Cardiac fibroblast (primary cell): Measurements from ENCODE around the gene SHFL.

ENCODE experiments used
- DNase-seq, 2 donors: peaks; one replicate each; pipeline versions ENCODE4 v3.0.0 to v3.0.0-alpha.2; 2010; ENCODE audit warnings: low read depth in 2 of 2
- H3K4me3 ChIP-seq, 2 donors: replicated peaks in 1 of 2; 1 replicate in 1 of 2; 2 replicates in 1 of 2; pipeline ENCODE4 v1.5.1; 2011; ENCODE audit warnings: low read depth in 2 of 2, low read length in 2 of 2, mild to moderate bottlenecking in 2 of 2, moderate library complexity in 1 of 2
- TF ChIP-seq, protein P1 (sequence below): IDR thresholded peaks from one replicate; pipeline ENCODE4 v1.5.1; 2011; ENCODE audit warnings: low read depth, mild to moderate bottlenecking, low read length, inconsistent platforms

Gene SHFL

DNA sequence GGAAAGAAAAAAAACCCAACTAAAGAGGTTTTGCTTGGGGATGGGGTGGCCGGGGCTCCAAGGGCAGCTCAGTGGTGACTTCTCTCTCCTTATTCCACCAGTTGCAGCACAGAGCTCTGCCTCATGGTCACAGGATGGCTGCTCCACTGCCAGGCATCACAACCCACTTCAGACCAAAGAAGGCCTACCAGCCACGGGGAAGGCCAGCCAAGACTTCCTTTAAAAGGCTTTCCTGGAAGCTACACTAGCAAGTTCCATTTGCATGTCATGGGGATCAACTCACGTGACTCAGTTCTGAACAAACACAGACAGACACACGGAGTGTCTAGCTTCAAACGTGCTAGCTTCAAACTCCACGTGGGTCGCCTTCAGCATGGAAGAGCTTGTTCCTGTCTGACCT lies 46.8 kb downstream of the SHFL start:
- TF ChIP-seq, protein P1, sequence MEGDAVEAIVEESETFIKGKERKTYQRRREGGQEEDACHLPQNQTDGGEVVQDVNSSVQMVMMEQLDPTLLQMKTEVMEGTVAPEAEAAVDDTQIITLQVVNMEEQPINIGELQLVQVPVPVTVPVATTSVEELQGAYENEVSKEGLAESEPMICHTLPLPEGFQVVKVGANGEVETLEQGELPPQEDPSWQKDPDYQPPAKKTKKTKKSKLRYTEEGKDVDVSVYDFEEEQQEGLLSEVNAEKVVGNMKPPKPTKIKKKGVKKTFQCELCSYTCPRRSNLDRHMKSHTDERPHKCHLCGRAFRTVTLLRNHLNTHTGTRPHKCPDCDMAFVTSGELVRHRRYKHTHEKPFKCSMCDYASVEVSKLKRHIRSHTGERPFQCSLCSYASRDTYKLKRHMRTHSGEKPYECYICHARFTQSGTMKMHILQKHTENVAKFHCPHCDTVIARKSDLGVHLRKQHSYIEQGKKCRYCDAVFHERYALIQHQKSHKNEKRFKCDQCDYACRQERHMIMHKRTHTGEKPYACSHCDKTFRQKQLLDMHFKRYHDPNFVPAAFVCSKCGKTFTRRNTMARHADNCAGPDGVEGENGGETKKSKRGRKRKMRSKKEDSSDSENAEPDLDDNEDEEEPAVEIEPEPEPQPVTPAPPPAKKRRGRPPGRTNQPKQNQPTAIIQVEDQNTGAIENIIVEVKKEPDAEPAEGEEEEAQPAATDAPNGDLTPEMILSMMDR = no peak
- H3K4me3 ChIP-seq = no peak overlapping the region
- no peak for DNase-seq

DNA sequence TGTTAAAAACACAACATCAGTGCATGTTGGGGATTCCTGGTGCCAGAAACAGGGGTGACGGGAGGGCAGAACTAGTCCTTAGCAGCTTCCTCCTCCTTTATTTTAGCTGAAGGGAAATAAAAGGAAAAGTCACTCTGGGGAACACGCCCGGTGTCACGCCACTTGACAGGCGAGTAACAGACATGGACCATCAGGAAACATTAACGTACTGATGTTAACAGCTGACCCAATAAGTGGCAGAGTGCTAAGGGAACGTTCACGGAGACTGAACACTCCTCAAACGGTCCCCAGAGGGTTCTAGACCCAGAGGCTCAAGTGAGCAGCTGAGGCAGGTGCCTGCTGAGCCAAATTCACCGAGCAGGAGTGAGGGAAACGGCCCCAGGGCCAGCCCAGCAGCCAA lies 47.5 kb downstream of the SHFL start:
- no peak overlapping the region for H3K4me3 ChIP-seq
- DNase-seq = no peak
- TF ChIP-seq, protein P1 = no peak

DNA sequence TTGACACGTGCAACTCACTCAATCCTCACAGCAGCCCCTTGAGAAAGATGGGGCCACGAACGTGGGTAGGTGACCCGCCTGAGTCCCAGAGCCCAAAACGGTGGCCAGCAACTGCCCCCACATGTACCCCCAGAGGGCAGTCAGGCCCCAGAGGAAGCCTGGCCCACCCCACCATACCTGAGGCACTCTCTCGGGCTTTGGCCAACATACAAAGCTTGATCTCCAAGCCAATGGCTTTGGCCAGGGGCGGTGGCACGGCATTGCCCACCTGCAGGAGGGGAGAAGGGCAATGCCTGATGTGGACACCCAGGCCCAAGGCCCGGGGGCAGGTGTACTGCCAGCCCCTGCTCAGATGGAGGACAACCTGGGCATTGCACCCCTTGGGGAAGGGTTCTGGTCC lies 47.9 kb downstream of the SHFL start:
- no peak for DNase-seq
- TF ChIP-seq, protein P1 = no peak
- H3K4me3 ChIP-seq = no peak overlapping the region

DNA sequence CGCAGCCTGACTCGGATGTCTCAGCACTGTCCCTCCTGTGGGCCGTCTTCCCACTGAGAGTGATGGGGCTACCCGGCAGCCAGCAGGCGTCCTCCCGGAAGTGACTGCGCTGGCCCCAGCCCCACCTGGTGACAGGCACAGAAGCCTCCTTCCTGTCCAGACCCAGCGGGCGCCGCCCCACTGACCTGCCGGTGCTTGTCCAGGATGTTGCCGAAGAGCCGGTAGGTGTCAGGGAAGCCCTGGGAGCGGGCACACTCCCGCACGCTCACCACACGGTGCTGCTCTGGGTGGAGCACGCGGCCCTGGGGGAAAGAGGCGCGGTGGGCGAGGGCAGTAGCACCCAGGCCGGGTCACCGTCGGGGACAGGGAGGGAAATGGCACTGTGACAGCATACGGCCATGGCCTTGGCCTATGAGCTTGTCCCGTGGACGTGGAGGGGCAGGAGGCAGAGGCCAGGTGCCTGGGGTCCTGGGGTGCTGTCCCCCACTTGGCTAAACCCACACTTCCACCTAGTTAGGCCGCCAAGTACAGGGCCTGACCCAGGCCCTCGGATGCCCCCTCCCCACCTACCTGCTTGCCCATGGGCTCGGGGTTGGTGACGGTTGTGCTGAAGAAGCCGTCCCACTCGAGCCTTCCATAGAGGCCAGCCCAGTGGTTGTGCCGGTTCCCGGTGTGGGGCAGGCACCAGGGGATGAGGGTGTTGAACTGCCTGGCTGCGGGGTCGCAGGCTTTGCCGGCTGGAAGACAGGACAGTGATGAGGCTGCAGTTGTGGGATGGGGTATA lies 49.6 kb downstream of the SHFL start:
- DNase-seq = no peak
- TF ChIP-seq, protein P1 = no peak
- no peak overlapping the region for H3K4me3 ChIP-seq

DNA sequence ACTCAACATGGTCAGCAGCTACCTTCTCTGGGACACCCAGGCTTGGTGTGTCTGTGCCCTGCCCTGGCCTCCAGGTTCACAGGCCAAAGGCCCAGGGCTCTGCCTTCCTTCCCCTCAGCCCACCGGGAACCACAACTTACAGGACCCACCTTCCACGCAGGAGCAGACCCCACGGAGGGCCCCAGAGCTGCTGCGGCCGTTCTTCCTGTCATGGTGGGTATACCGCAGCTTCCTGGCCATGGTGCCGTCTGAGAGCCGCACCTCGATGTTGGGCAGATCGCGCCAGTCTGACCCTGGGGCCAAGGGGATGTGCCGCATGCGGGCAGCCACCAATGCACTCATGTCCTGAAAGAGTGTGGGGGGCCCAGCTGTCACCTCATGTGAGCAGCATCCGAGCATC lies 50.8 kb downstream of the SHFL start:
- TF ChIP-seq, protein P1 = no peak
- no peak overlapping the region for H3K4me3 ChIP-seq
- no peak for DNase-seq

DNA sequence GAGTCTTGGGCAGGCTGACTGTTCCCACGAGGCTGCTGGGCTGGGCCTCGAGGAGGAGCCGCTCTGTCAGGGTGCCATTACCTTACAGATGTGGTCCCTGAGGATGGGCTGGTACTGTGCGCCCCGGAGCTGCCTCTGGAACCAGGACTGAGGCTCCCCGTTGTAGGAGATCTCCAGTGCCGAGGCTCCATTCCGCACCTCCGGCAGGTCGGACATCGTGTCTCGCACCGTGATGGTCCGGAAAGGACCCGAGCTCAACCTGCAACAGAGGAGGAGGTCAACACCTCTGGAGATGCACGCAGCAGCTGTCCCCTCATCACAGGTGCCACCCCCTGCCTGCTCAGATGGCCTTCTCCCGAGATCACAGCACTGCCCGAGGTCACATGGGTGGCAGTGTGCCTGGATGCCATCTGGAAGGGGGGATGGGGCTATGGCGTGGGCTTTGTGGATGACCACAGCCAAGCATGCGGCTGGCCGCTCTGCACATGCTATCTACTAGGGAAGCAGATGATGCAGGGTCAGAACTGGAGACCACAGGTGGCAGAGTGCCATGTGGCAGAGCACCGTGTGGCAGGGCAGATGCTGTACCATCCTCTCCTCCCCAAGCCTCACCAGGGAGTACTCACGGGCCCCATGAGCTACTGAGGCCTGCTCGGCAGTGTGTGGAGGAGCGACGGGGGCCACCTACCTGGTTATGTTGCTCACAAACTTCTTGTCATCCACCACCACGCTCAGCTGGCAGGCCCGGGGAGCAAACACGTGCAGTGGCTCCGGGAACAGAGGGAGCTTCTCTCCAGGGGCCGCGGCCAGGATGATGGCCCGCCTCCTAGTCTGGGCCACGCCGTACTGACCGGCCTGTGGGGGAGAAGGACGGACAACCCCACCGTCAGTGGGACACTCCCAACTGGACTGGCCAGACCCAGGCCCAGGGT lies 51.9 kb downstream of the SHFL start:
- no peak overlapping the region for H3K4me3 ChIP-seq
- DNase-seq = no peak
- TF ChIP-seq, protein P1 = no peak
